Mesothelial cell of epicardium (in vitro differentiated cells): ENCODE data around the gene LRSAM1. TPM values are rescaled to one million over a fixed set of nuclear protein-coding genes. Genes with fewer than 3 reads are reported as not detected.

ENCODE experiments used
- DNase-seq, 2 experiments: peaks; one replicate each; pipeline ENCODE4 v3.0.0; 2021; ENCODE audit warnings: low spot score in 2 of 2; ENCODE audit not compliant: unreplicated experiment in 2 of 2
- H3K27ac Mint-ChIP-seq: 2 replicates; pipeline ENCODE4 v1.8.0; 2021; ENCODE audit warnings: mixed read lengths
- H3K27me3 Mint-ChIP-seq: 2 replicates; pipeline ENCODE4 v1.8.0; 2021; ENCODE audit warnings: low read depth, mixed read lengths
- H3K36me3 Mint-ChIP-seq: 2 replicates; pipeline ENCODE4 v1.8.0; 2021; ENCODE audit warnings: mixed read lengths
- H3K4me1 Mint-ChIP-seq: 2 replicates; pipeline ENCODE4 v1.8.0; 2021; ENCODE audit warnings: mixed read lengths
- H3K4me3 Mint-ChIP-seq: 2 replicates; pipeline ENCODE4 v1.8.0; 2021; ENCODE audit warnings: mild to moderate bottlenecking, moderate library complexity, mixed read lengths
- H3K9me3 Mint-ChIP-seq: 2 replicates; pipeline ENCODE4 v1.8.0; 2021; ENCODE audit warnings: mixed read lengths
- total RNA-seq: library from RNA; stranded (reverse); gene quantifications from 3 replicates; pipeline ENCODE4 v1.2.1, GENCODE V29; 2021
- TF ChIP-seq, protein P1 (sequence below): fragments of 200-600 bp; sonication (generic); IDR thresholded peaks from one replicate; pipeline ENCODE4 v1.5.0; 2021; ENCODE audit warnings: antibody characterized with exemption; ENCODE audit not compliant: unreplicated experiment

LRSAM1 gene
- total RNA-seq, 1 donor from 2014 or later: 27.4 TPM

- H3K9me3 Mint-ChIP-seq: no peaks in the 10 kb centered on the region
- no peak overlapping the region for H3K27ac Mint-ChIP-seq
- peaks cover 12% of the 10 kb centered on the region for H3K4me1 Mint-ChIP-seq
- no peak overlapping the region for H3K4me3 Mint-ChIP-seq
- no peak for DNase-seq
- TF ChIP-seq, protein P1, sequence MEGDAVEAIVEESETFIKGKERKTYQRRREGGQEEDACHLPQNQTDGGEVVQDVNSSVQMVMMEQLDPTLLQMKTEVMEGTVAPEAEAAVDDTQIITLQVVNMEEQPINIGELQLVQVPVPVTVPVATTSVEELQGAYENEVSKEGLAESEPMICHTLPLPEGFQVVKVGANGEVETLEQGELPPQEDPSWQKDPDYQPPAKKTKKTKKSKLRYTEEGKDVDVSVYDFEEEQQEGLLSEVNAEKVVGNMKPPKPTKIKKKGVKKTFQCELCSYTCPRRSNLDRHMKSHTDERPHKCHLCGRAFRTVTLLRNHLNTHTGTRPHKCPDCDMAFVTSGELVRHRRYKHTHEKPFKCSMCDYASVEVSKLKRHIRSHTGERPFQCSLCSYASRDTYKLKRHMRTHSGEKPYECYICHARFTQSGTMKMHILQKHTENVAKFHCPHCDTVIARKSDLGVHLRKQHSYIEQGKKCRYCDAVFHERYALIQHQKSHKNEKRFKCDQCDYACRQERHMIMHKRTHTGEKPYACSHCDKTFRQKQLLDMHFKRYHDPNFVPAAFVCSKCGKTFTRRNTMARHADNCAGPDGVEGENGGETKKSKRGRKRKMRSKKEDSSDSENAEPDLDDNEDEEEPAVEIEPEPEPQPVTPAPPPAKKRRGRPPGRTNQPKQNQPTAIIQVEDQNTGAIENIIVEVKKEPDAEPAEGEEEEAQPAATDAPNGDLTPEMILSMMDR: no peak
- peaks cover 8% of the 10 kb centered on the region for H3K36me3 Mint-ChIP-seq
- H3K27me3 Mint-ChIP-seq: no peaks in the 10 kb centered on the region
Measured at GRCh38 chr9:127549218-127549617, 97.9 kb downstream of the LRSAM1 start.

- no peaks in the 10 kb centered on the region for H3K27me3 Mint-ChIP-seq
- TF ChIP-seq, protein P1: no peak
- H3K36me3 Mint-ChIP-seq: peaks cover 8% of the 10 kb centered on the region
- H3K27ac Mint-ChIP-seq: no peak overlapping the region
- H3K9me3 Mint-ChIP-seq: no peaks in the 10 kb centered on the region
- no peak for DNase-seq
- no peak overlapping the region for H3K4me3 Mint-ChIP-seq
- peaks cover 12% of the 10 kb centered on the region for H3K4me1 Mint-ChIP-seq
Measured at GRCh38 chr9:127549751-127550150, 98.4 kb downstream of the LRSAM1 start.

- Mint-ChIP-seq H3K9me3 (no peaks in the 10 kb centered on the region), H3K4me3 (no peak overlapping the region)
- no peak for DNase-seq
Measured at GRCh38 chr9:127550282-127550681, 99.0 kb downstream of the LRSAM1 start.

DNA sequence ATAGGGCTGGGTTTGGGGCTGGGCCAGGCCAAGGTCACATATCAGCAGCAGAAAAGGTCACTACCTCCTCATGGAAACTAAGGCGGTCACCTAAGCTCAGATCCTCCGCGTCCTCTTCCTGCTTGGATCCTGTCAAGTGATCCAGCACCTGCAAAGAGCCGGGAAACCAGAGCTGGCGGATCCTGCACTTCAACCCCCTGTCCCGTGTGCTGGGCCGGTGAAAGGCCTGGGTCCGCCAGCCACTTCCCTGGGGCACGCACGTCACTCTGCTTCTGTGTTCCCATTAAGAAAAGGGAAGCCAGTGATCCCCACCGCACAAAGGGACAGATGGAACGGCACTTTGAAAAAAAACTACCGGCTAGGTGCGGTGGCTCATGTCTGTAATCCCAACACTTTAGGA, 99.4 kb downstream of the LRSAM1 start:
- H3K4me1 Mint-ChIP-seq: peaks cover 14% of the 10 kb centered on the region
- no peaks in the 10 kb centered on the region for H3K9me3 Mint-ChIP-seq
- no peaks in the 10 kb centered on the region for H3K27me3 Mint-ChIP-seq
- no peak overlapping the region for H3K27ac Mint-ChIP-seq
- TF ChIP-seq, protein P1: no peak
- H3K36me3 Mint-ChIP-seq: peaks cover 8% of the 10 kb centered on the region
- no peak for DNase-seq
- no peak overlapping the region for H3K4me3 Mint-ChIP-seq

More at GRCh38 chr9:127550282-127550681, 99.0 kb downstream of the LRSAM1 start:
- Mint-ChIP-seq H3K27me3 (no peaks in the 10 kb centered on the region), H3K27ac (no peak overlapping the region), H3K4me1 (peaks cover 12% of the 10 kb centered on the region), H3K36me3 (peaks cover 8% of the 10 kb centered on the region)
- TF ChIP-seq, protein P1: no peak

Other genes starting within 250 kb of the LRSAM1 start
- 51.1 to 51.5 TPM (median 51.1 TPM) in 3 replicates for gene GARNL3, start 186.7 kb upstream of the LRSAM1 start, total RNA-seq
- 30.9 to 36.0 TPM (median 32.7 TPM) in 3 replicates for gene SLC2A8, start 54.3 kb upstream of the LRSAM1 start, total RNA-seq
- gene ZNF79, start 27.1 kb upstream of the LRSAM1 start, total RNA-seq: 11.0 to 12.1 TPM (median 11.6 TPM) in 3 replicates
- gene RPL12, start 104 bp upstream of the LRSAM1 start, total RNA-seq: 1,125 to 1,180 TPM (median 1,165 TPM) in 3 replicates
- gene STXBP1, start 160.8 kb downstream of the LRSAM1 start, total RNA-seq: 94.9 to 112 TPM (median 105 TPM) in 3 replicates